CD14-positive monocyte (primary cell): ENCODE data around the gene OR52H1. TPM values are rescaled to one million over a fixed set of nuclear protein-coding genes. Genes with fewer than 3 reads are reported as not detected.
"Not testable (repeated sequence)": the region's sequence is repeated elsewhere in the genome, so short reads cannot be mapped to it uniquely, and the experiment has no call there.

Experiments
- DNase-seq, 3 donors: peaks; one replicate each; pipeline ENCODE4 v3.0.0-alpha.2; 2011 to 2022
- H2AFZ ChIP-seq: 2 replicates; pipeline ENCODE4 v1.6.0; 2012; ENCODE audit warnings: mild to moderate bottlenecking, low read depth, low read length, inconsistent platforms; ENCODE audit not compliant: insufficient read depth, poor library complexity, severe bottlenecking
- H3K27ac ChIP-seq, 2 donors: 1 replicate in 1 of 2; 2 replicates in 1 of 2; pipeline ENCODE4 v1.5.1; 2012 to 2013; ENCODE audit warnings: low read length in 2 of 2, control low read depth in 1 of 2, inconsistent platforms in 1 of 2, low read depth in 1 of 2, mild to moderate bottlenecking in 1 of 2
- H3K27me3 ChIP-seq, 2 donors: one replicate each; pipeline versions ENCODE4 v1.6.0 to v1.6.1; 2011 to 2013; ENCODE audit warnings: low read length in 2 of 2; ENCODE audit not compliant: control insufficient read depth in 2 of 2, insufficient read depth in 2 of 2
- H3K36me3 ChIP-seq, 2 donors: replicated peaks in 1 of 2; 1 replicate in 1 of 2; 2 replicates in 1 of 2; pipeline versions ENCODE4 v1.5.1 to v1.6.1; 2012 to 2013; ENCODE audit warnings: low read length in 2 of 2, control low read depth in 1 of 2, inconsistent platforms in 1 of 2, mild to moderate bottlenecking in 1 of 2; ENCODE audit not compliant: insufficient read depth in 2 of 2, control insufficient read depth in 1 of 2
- H3K4me1 ChIP-seq, 2 donors: 1 replicate in 1 of 2; 2 replicates in 1 of 2; pipeline versions ENCODE4 v1.5.1 to v1.6.1; 2012 to 2013; ENCODE audit warnings: low read length in 2 of 2, control low read depth in 1 of 2, inconsistent platforms in 1 of 2, mild to moderate bottlenecking in 1 of 2, moderate library complexity in 1 of 2; ENCODE audit not compliant: insufficient read depth in 2 of 2, control insufficient read depth in 1 of 2
- H3K4me2 ChIP-seq: replicated peaks from 2 replicates; pipeline ENCODE3; 2012; ENCODE audit warnings: low read length, moderate library complexity, mild to moderate bottlenecking; ENCODE audit not compliant: poor library complexity, severe bottlenecking; ENCODE audit errors: extremely low read depth
- H3K4me3 ChIP-seq, 3 experiments: fragments of 200-600 bp in 1 of 3; sonication (generic) in 1 of 3; replicated peaks in 1 of 3; 1 replicate in 2 of 3; 2 replicates in 1 of 3; pipeline ENCODE4 v1.5.1; 2011 to 2013; ENCODE audit warnings: low read length in 3 of 3, mild to moderate bottlenecking in 3 of 3, control low read depth in 2 of 3, low read depth in 2 of 3, inconsistent platforms in 1 of 3, moderate library complexity in 1 of 3
- H3K79me2 ChIP-seq: 2 replicates; pipeline ENCODE4 v1.6.0; 2012; ENCODE audit warnings: mild to moderate bottlenecking, control low read depth, inconsistent platforms, low read length, moderate library complexity; ENCODE audit not compliant: insufficient read depth
- H3K9ac ChIP-seq: 2 replicates; pipeline ENCODE4 v1.6.0; 2017; ENCODE audit warnings: low read length, mild to moderate bottlenecking; ENCODE audit not compliant: insufficient read depth, poor library complexity, severe bottlenecking
- H3K9me3 ChIP-seq, 2 donors: replicated peaks in 1 of 2; 1 replicate in 1 of 2; 2 replicates in 1 of 2; pipeline versions ENCODE4 v1.5.1 to v1.6.1; 2012 to 2013; ENCODE audit warnings: low read length in 2 of 2, control low read depth in 1 of 2; ENCODE audit not compliant: control insufficient read depth in 1 of 2, insufficient read depth in 1 of 2
- H4K20me1 ChIP-seq: 2 replicates; pipeline ENCODE4 v1.6.0; 2012; ENCODE audit warnings: mild to moderate bottlenecking, low read length, control low read depth, moderate library complexity; ENCODE audit not compliant: insufficient read depth
- H3K27ac Mint-ChIP-seq, 7 donors: one replicate each; pipeline ENCODE4 v1.8.0; 2020; ENCODE audit warnings: mild to moderate bottlenecking in 7 of 7, mixed read lengths in 7 of 7, moderate library complexity in 6 of 7, inconsistent platforms in 2 of 7
- H3K27me3 Mint-ChIP-seq, 3 donors: one replicate each; pipeline ENCODE4 v1.8.0; 2021 to 2022; ENCODE audit warnings: low read depth in 3 of 3, mild to moderate bottlenecking in 3 of 3, mixed read lengths in 3 of 3, moderate library complexity in 3 of 3, inconsistent platforms in 1 of 3
- H3K36me3 Mint-ChIP-seq, 2 donors: one replicate each; pipeline ENCODE4 v1.8.0; 2020; ENCODE audit warnings: mixed read lengths in 2 of 2, inconsistent platforms in 1 of 2, mild to moderate bottlenecking in 1 of 2
- H3K4me1 Mint-ChIP-seq: one replicate; pipeline ENCODE4 v1.8.0; 2020; ENCODE audit warnings: mild to moderate bottlenecking, mixed read lengths
- H3K4me3 Mint-ChIP-seq, 2 donors: one replicate each; pipeline ENCODE4 v1.8.0; 2020; ENCODE audit warnings: mild to moderate bottlenecking in 2 of 2, mixed read lengths in 2 of 2, moderate library complexity in 1 of 2
- H3K9me3 Mint-ChIP-seq, 7 donors: one replicate each; pipeline ENCODE4 v1.8.0; 2020 to 2022; ENCODE audit warnings: mixed read lengths in 7 of 7, mild to moderate bottlenecking in 6 of 7, moderate library complexity in 6 of 7, inconsistent platforms in 2 of 7
- CTCF ChIP-seq: fragments of 200-600 bp; IDR thresholded peaks from one replicate; pipeline ENCODE4 v1.8.0; 2022; ENCODE audit warnings: antibody characterized with exemption, mild to moderate bottlenecking
- WGBS: methylation state at CpG from one replicate; pipeline ENCODE4 v1.1.5; 2013; ENCODE audit warnings: missing lambda C conversion rate; ENCODE audit not compliant: insufficient coverage; 5-methylcytosine and 5-hydroxymethylcytosine counted together
- intact Hi-C, 2 donors: fragments of 100-400 bp; cut with micrococcal nuclease; formaldehyde crosslinking; loops; one replicate each; pipeline versions ENCODE4 v1.15.0 to v1.15.1; 2023
- polyA plus RNA-seq, 3 donors: library from polyadenylated mRNA; depleted of rRNA in 1 of 3; unstranded in 2 of 3; stranded (reverse) in 1 of 3; fragments of 300-500 nt in 2 of 3; fragments of >200 nt in 1 of 3; fragmentation: Illumina TruSeq in 2 of 3; gene quantifications; 1 replicate in 2 of 3; 2 replicates in 1 of 3; pipeline ENCODE4 v1.2.3, GENCODE V29; 2012 to 2021

The OR52H1 gene
- polyA plus RNA-seq, 3 donors, result not detected

GRCh38 chr11:5584458-5584857 lies 36.1 kb upstream of the OR52H1 start:
- H3K9me3 Mint-ChIP-seq, H3K4me1 ChIP-seq, H3K4me3 Mint-ChIP-seq, DNase-seq, H3K36me3 Mint-ChIP-seq, H3K36me3 ChIP-seq, intact Hi-C loops, H4K20me1 ChIP-seq, H3K27me3 ChIP-seq, H3K9me3 ChIP-seq, H3K4me2 ChIP-seq, H3K27ac ChIP-seq, H3K79me2 ChIP-seq, H3K27me3 Mint-ChIP-seq, H3K27ac Mint-ChIP-seq, H3K4me1 Mint-ChIP-seq, H3K9ac ChIP-seq, H2AFZ ChIP-seq, H3K4me3 ChIP-seq: not testable (repeated sequence)
- no CpG with 5 or more reads among the region's 5 CpGs for WGBS

GRCh38 chr11:5581014-5581413 lies 32.7 kb upstream of the OR52H1 start:
- no peaks in the 10 kb centered on the region for H3K4me1 ChIP-seq
- H3K27me3 ChIP-seq, result no peaks in the 10 kb centered on the region
- H4K20me1 ChIP-seq, result no peaks in the 10 kb centered on the region
- no peaks in the 10 kb centered on the region for H3K9me3 ChIP-seq
- intact Hi-C loops, result no loop called here
- Mint-ChIP-seq H3K27me3 (peaks cover 0 to 1% (median 0%) of the 10 kb centered on the region in 3 donors), H3K4me3 (no peak overlapping the region), H3K36me3 (no peaks in the 10 kb centered on the region), H3K4me1 (no peaks in the 10 kb centered on the region), H3K27ac (no peak overlapping the region), H3K9me3 (peaks cover 0 to 3% (median 0%) of the 10 kb centered on the region in 7 donors)
- H3K4me2 ChIP-seq, result no peak overlapping the region
- H2AFZ ChIP-seq, result no peak overlapping the region
- no peak overlapping the region for H3K9ac ChIP-seq
- no peak for TF ChIP-seq CTCF
- 68% methylated on average over 4 of the region's 4 CpGs for WGBS
- no peak overlapping the region for H3K27ac ChIP-seq
- no peak for DNase-seq
- H3K36me3 ChIP-seq, result no peaks in the 10 kb centered on the region
- no peaks in the 10 kb centered on the region for H3K79me2 ChIP-seq
- no peak overlapping the region for H3K4me3 ChIP-seq
